Fibroblast of pulmonary artery (primary cell): ENCODE measurements around the gene CTBP2.

Source experiments
- DNase-seq: peaks from one replicate; pipeline ENCODE4 v3.0.0-alpha.2; 2010; ENCODE audit warnings: low read depth
- H3K4me3 ChIP-seq: replicated peaks from 2 replicates; pipeline ENCODE4 v1.5.1; 2011; ENCODE audit warnings: low read depth, mild to moderate bottlenecking, control low read depth, low read length, moderate library complexity
- TF ChIP-seq, protein P1 (sequence below): IDR thresholded peaks from 2 replicates; pipeline ENCODE4 v1.5.1; 2011; ENCODE audit warnings: mild to moderate bottlenecking, control low read depth, low read length, inconsistent platforms; ENCODE audit errors: missing control alignments

Gene CTBP2

GRCh38 chr10:125014836-125015355, 145.5 kb downstream of the CTBP2 start:
- H3K4me3 ChIP-seq: no peak overlapping the region
- TF ChIP-seq, protein P1, sequence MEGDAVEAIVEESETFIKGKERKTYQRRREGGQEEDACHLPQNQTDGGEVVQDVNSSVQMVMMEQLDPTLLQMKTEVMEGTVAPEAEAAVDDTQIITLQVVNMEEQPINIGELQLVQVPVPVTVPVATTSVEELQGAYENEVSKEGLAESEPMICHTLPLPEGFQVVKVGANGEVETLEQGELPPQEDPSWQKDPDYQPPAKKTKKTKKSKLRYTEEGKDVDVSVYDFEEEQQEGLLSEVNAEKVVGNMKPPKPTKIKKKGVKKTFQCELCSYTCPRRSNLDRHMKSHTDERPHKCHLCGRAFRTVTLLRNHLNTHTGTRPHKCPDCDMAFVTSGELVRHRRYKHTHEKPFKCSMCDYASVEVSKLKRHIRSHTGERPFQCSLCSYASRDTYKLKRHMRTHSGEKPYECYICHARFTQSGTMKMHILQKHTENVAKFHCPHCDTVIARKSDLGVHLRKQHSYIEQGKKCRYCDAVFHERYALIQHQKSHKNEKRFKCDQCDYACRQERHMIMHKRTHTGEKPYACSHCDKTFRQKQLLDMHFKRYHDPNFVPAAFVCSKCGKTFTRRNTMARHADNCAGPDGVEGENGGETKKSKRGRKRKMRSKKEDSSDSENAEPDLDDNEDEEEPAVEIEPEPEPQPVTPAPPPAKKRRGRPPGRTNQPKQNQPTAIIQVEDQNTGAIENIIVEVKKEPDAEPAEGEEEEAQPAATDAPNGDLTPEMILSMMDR: no peak
- DNase-seq: no peak

GRCh38 chr10:125014086-125014830, 146.1 kb downstream of the CTBP2 start:
- no peak for DNase-seq
- TF ChIP-seq, protein P1: no peak
- no peak overlapping the region for H3K4me3 ChIP-seq

GRCh38 chr10:125013529-125013872, 146.9 kb downstream of the CTBP2 start:
- TF ChIP-seq, protein P1: no peak
- DNase-seq: no peak
- no peak overlapping the region for H3K4me3 ChIP-seq

- H3K4me3 ChIP-seq: no peak overlapping the region
- TF ChIP-seq, protein P1: no peak
- DNase-seq: no peak
Observed at GRCh38 chr10:125012851-125013528, 147.4 kb downstream of the CTBP2 start.

GRCh38 chr10:125011926-125012705, 148.2 kb downstream of the CTBP2 start:
- TF ChIP-seq, protein P1: no peak
- H3K4me3 ChIP-seq: no peak overlapping the region
- DNase-seq: no peak

GRCh38 chr10:125011171-125011925, 149.0 kb downstream of the CTBP2 start:
- DNase-seq: no peak

More at GRCh38 chr10:125011171-125011925, 149.0 kb downstream of the CTBP2 start:
- H3K4me3 ChIP-seq: no peak overlapping the region
- TF ChIP-seq, protein P1: no peak
